ENCODE measurements around the gene MRRF. TPM values are rescaled to one million over a fixed set of nuclear protein-coding genes. Genes with fewer than 3 reads are reported as not detected.

The MRRF gene
- total RNA-seq, 1 donor from 2014 or later = 41.2 TPM

DNA sequence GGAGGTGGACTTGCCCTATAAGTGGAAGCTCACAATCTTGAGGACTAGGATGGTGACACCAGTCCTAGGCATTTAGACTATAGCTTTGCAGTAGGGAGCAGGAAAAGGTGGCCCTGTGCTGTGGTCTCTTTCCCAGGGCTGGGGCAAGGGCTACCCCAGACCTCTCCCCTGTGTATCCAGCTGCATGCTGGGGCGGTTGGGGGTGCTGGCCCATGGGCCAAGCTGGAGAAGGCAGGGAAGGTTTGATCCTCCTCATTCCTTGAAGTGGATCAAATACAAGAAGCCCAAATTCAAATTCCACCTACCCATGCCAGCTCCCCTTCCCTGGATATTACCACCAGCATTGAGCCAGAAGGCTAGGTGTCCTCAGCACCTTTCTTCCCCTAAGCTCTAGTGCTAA is 104.0 kb downstream of the MRRF start:
- no peak overlapping the region for H3K27ac Mint-ChIP-seq
- no peaks in the 10 kb centered on the region for H3K36me3 Mint-ChIP-seq
- TF ChIP-seq, protein P1, sequence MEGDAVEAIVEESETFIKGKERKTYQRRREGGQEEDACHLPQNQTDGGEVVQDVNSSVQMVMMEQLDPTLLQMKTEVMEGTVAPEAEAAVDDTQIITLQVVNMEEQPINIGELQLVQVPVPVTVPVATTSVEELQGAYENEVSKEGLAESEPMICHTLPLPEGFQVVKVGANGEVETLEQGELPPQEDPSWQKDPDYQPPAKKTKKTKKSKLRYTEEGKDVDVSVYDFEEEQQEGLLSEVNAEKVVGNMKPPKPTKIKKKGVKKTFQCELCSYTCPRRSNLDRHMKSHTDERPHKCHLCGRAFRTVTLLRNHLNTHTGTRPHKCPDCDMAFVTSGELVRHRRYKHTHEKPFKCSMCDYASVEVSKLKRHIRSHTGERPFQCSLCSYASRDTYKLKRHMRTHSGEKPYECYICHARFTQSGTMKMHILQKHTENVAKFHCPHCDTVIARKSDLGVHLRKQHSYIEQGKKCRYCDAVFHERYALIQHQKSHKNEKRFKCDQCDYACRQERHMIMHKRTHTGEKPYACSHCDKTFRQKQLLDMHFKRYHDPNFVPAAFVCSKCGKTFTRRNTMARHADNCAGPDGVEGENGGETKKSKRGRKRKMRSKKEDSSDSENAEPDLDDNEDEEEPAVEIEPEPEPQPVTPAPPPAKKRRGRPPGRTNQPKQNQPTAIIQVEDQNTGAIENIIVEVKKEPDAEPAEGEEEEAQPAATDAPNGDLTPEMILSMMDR (conservative IDR thresholded peaks at IDR 0.05) = no peak
- no peaks in the 10 kb centered on the region for H3K9me3 Mint-ChIP-seq
- H3K4me1 Mint-ChIP-seq (ENCODE audit: unreplicated experiment) = no peaks in the 10 kb centered on the region
- H3K27me3 Mint-ChIP-seq = peaks cover 53% of the 10 kb centered on the region
- H3K4me3 Mint-ChIP-seq = no peak overlapping the region
- no peak for DNase-seq (ENCODE audit: extremely low spot score, unreplicated experiment)

- peaks cover 63% of the 10 kb centered on the region for H3K27me3 Mint-ChIP-seq
- no peaks in the 10 kb centered on the region for H3K9me3 Mint-ChIP-seq
- TF ChIP-seq, protein P1 (conservative IDR thresholded peaks at IDR 0.05) = no peak
- H3K27ac Mint-ChIP-seq = no peak overlapping the region
- no peaks in the 10 kb centered on the region for H3K4me1 Mint-ChIP-seq (ENCODE audit: unreplicated experiment)
- H3K4me3 Mint-ChIP-seq = peak overlapping the region; percentile 65
- no peaks in the 10 kb centered on the region for H3K36me3 Mint-ChIP-seq
- no peak for DNase-seq (ENCODE audit: extremely low spot score, unreplicated experiment)
Observed at GRCh38 chr9:122370303-122370702, 105.6 kb downstream of the MRRF start.

- Mint-ChIP-seq H3K36me3 (no peaks in the 10 kb centered on the region), H3K27ac (no peak within 1 kb of the TSS), H3K27me3 (peaks cover 65% of the 10 kb centered on the region), H3K4me1 (ENCODE audit: unreplicated experiment) (peaks cover 5% of the 10 kb centered on the region), H3K9me3 (no peaks in the 10 kb centered on the region), H3K4me3 (peak within 1 kb of the TSS; percentile 65)
- TF ChIP-seq, protein P1 (conservative IDR thresholded peaks at IDR 0.05) = no peak
- DNase-seq (ENCODE audit: extremely low spot score, unreplicated experiment) = no peak
Observed at GRCh38 chr9:122370869-122371755, 106.4 kb downstream of the MRRF start, which contains the start of gene PTGS1. Gene PTGS1, plus strand, starts transcription at chr9:122371024. Its CDS starts 61 bp downstream, at chr9:122371085.

DNA sequence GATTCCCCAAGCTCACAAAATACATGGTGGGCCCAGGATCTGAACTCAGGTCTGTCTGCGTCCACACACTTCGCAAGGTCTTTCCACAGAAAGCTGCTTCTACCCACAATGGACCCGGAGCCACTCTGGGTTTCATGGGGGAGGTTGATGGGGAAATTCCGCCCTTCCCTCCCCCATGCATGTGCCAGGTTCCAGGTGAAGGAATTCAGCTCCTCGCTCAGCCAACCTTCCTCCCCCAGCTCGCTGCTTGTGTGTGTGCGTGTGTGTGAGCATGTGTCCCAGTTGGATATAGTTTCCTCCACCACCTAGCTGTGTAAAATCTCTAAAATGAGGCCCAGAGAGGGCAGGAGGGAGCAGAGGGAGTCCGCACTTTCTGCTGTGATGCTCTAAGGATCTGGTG is 107.2 kb downstream of the MRRF start:
- Mint-ChIP-seq H3K27ac (no peak overlapping the region), H3K4me1 (ENCODE audit: unreplicated experiment) (peaks cover 11% of the 10 kb centered on the region), H3K27me3 (peaks cover 65% of the 10 kb centered on the region), H3K36me3 (no peaks in the 10 kb centered on the region), H3K4me3 (peak overlapping the region; percentile 1), H3K9me3 (no peaks in the 10 kb centered on the region)
- no peak for DNase-seq (ENCODE audit: extremely low spot score, unreplicated experiment)
- TF ChIP-seq, protein P1 (conservative IDR thresholded peaks at IDR 0.05) = no peak

- H3K9me3 Mint-ChIP-seq = no peaks in the 10 kb centered on the region
- peaks cover 11% of the 10 kb centered on the region for H3K4me1 Mint-ChIP-seq (ENCODE audit: unreplicated experiment)
- DNase-seq (ENCODE audit: extremely low spot score, unreplicated experiment) = no peak
- TF ChIP-seq, protein P1 (conservative IDR thresholded peaks at IDR 0.05) = no peak
- peaks cover 59% of the 10 kb centered on the region for H3K27me3 Mint-ChIP-seq
- H3K27ac Mint-ChIP-seq = no peak overlapping the region
- H3K36me3 Mint-ChIP-seq = no peaks in the 10 kb centered on the region
- no peak overlapping the region for H3K4me3 Mint-ChIP-seq
Observed at GRCh38 chr9:122372856-122373845, 108.5 kb downstream of the MRRF start.

All from type B pancreatic cell (in vitro differentiated cells).